Kidney epithelial cell (primary cell): ENCODE data around the gene DNAAF8. TPM values are rescaled to one million over a fixed set of nuclear protein-coding genes. Genes with fewer than 3 reads are reported as not detected.

Experiments
- DNase-seq: peaks from one replicate; pipeline ENCODE4 v3.0.0-alpha.2; 2010; ENCODE audit warnings: low read depth
- H3K27me3 ChIP-seq: 2 replicates; pipeline ENCODE4 v1.6.0; 2011; ENCODE audit warnings: low read length; ENCODE audit not compliant: control insufficient read depth, insufficient read depth
- H3K36me3 ChIP-seq: 2 replicates; pipeline ENCODE4 v1.5.1; 2011; ENCODE audit warnings: low read length; ENCODE audit not compliant: control insufficient read depth, insufficient read depth
- H3K4me3 ChIP-seq: 2 replicates; pipeline ENCODE4 v1.5.1; 2011; ENCODE audit warnings: low read depth, mild to moderate bottlenecking, control low read depth, low read length
- total RNA-seq: library from RNA; depleted of rRNA; stranded (reverse); fragments of >200 nt; gene quantifications from 2 replicates; pipeline ENCODE4 v1.2.3, GENCODE V29; 2015
- TF ChIP-seq, protein P1 (sequence below): IDR thresholded peaks from 2 replicates; pipeline ENCODE4 v1.5.1; 2011; ENCODE audit warnings: mild to moderate bottlenecking, moderate library complexity, low read length, control low read depth, inconsistent platforms; ENCODE audit not compliant: insufficient read depth, poor library complexity, severe bottlenecking

The DNAAF8 gene
- total RNA-seq, 1 donor from 2014 or later: 1.8 TPM

DNA sequence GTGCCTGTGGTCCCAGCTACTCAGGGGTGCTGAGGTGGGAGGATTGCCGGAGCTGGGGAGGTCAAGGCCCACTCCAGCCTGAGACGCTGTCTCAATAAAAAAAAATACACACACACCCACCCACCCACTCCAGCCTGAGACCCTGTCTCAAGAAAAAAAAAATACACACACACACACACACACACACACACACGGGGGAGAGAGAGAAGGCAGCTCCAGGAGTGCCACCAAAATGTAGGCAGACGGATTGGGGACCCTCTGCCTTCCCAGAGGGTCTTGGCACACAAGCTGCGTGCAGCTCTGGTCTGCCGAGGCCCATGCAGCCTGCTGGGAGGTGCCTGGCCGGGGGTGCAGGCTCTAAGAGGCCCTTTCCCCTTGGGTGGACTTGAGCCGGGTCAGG, 46.9 kb upstream of the DNAAF8 start:
- no peak for DNase-seq
- TF ChIP-seq, protein P1, sequence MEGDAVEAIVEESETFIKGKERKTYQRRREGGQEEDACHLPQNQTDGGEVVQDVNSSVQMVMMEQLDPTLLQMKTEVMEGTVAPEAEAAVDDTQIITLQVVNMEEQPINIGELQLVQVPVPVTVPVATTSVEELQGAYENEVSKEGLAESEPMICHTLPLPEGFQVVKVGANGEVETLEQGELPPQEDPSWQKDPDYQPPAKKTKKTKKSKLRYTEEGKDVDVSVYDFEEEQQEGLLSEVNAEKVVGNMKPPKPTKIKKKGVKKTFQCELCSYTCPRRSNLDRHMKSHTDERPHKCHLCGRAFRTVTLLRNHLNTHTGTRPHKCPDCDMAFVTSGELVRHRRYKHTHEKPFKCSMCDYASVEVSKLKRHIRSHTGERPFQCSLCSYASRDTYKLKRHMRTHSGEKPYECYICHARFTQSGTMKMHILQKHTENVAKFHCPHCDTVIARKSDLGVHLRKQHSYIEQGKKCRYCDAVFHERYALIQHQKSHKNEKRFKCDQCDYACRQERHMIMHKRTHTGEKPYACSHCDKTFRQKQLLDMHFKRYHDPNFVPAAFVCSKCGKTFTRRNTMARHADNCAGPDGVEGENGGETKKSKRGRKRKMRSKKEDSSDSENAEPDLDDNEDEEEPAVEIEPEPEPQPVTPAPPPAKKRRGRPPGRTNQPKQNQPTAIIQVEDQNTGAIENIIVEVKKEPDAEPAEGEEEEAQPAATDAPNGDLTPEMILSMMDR: no peak

GRCh38 chr16:4687946-4688673, 46.2 kb upstream of the DNAAF8 start:
- H3K36me3 ChIP-seq: peaks cover 7% of the 10 kb centered on the region
- no peaks in the 10 kb centered on the region for H3K27me3 ChIP-seq
- no peak for DNase-seq
- no peak overlapping the region for H3K4me3 ChIP-seq
- TF ChIP-seq, protein P1: no peak

More for the DNA sequence above, 46.9 kb upstream of the DNAAF8 start:
- Histone ChIP-seq H3K4me3 (no peak overlapping the region), H3K27me3 (no peaks in the 10 kb centered on the region), H3K36me3 (peaks cover 7% of the 10 kb centered on the region)

DNA sequence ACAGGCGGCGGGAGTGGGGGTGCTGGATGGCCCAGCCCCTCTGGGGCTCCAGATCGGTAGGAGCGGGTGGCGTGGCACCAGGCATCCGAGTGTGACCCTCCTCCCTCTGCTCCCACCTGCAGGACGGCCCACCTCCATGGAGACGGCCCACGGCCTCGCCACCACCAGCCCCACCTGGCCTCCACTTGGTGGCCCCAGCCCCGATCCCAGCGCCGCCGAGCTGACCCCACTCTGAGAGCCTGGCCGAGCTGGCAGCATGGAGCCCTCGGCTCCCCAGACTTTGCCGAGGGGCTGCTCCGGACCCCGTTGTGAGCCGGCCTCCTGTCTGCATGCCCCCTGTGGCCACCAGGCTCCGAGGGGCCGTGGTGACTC, 45.7 kb upstream of the DNAAF8 start:
- DNase-seq: no peak
- TF ChIP-seq, protein P1: no peak
- Histone ChIP-seq H3K27me3 (no peaks in the 10 kb centered on the region), H3K36me3 (peaks cover 7% of the 10 kb centered on the region), H3K4me3 (no peak overlapping the region)

GRCh38 chr16:4689091-4689671, 45.2 kb upstream of the DNAAF8 start:
- Histone ChIP-seq H3K4me3 (no peak overlapping the region), H3K36me3 (peaks cover 6% of the 10 kb centered on the region), H3K27me3 (no peaks in the 10 kb centered on the region)
- TF ChIP-seq, protein P1: no peak
- no peak for DNase-seq

DNA sequence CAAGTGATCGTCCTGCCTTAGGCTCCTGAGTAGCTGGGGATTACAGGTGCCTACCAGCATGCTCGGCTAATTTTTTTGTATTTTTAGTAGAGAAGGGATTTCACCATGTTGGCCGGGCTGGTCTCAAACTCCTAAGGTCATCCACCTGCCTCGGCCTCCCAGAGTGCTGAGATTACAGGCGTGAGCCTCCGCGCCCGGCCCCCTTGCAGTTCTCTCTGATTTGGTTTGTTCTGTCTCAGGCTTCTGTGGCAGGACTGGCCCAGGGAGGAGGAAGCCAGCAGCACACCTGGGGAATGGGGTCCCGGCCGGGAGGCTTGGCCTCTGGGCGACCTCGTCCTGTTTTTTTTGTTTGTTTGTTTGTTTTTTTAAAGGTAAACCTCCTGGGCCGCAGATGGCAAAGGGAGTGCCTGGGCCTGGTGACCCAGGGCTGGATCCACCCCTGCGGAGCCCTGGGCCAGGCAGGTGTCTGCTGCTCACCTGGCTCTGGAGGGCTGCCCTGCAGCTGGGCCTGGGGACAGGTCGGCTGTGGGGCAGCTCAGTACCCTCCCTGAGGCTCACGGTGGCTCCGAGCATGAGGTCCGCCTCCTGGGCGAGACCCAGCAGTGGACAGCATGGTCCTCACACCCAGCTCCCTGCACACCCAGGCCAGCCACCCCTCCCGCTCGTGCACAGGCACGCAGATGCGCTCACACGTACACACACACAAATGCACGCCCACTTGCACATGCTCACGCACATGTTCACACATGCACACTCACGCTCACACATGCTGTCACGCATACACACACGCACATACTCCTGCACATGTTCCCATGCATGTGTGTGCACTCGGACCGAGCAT, 44.3 kb upstream of the DNAAF8 start:
- H3K36me3 ChIP-seq: peaks cover 6% of the 10 kb centered on the region
- no peak overlapping the region for H3K4me3 ChIP-seq
- no peaks in the 10 kb centered on the region for H3K27me3 ChIP-seq
- TF ChIP-seq, protein P1: no peak
- no peak for DNase-seq
